H1 (cell line): ENCODE measurements around the gene OOSP4A.

ENCODE experiments used
- BCL11A ChIP-seq, 2 experiments: IDR thresholded peaks; one replicate each; pipeline ENCODE4 v1.6.1; 2011; ENCODE audit warnings: low read depth in 2 of 2, low read length in 2 of 2, mild to moderate bottlenecking in 2 of 2
- CTCF ChIP-seq, 3 experiments: IDR thresholded peaks; 1 replicate in 2 of 3; 2 replicates in 1 of 3; pipeline versions ENCODE4 v1.5.1 to v1.6.1; 2011; ENCODE audit warnings: low read length in 3 of 3, mild to moderate bottlenecking in 3 of 3, inconsistent platforms in 2 of 3, low read depth in 1 of 3, moderate library complexity in 1 of 3; ENCODE audit not compliant: insufficient read depth in 1 of 3; ENCODE audit errors: control extremely low read depth in 1 of 3
- HDAC6 ChIP-seq: IDR thresholded peaks from one replicate; pipeline ENCODE4 v1.7.1; 2012; ENCODE audit warnings: low read depth, mild to moderate bottlenecking, inconsistent platforms, low read length, moderate library complexity
- JUN ChIP-seq: IDR thresholded peaks from 2 replicates; pipeline ENCODE4 v1.6.1; 2011; ENCODE audit warnings: low read depth, mild to moderate bottlenecking, improper control_type of control experiment, low read length
- NANOG ChIP-seq: IDR thresholded peaks from 2 replicates; pipeline ENCODE4 v1.6.1; 2011; ENCODE audit warnings: low read length, low read depth, mild to moderate bottlenecking, inconsistent platforms; ENCODE audit not compliant: insufficient read depth, poor library complexity, severe bottlenecking
- POLR2A ChIP-seq, 2 experiments: IDR thresholded peaks; 1 replicate in 1 of 2; 2 replicates in 1 of 2; pipeline ENCODE4 v1.6.1; 2011; ENCODE audit warnings: low read depth in 2 of 2, low read length in 2 of 2, mild to moderate bottlenecking in 2 of 2; ENCODE audit errors: control extremely low read depth in 1 of 2
- RBBP5 ChIP-seq: IDR thresholded peaks from 2 replicates; pipeline ENCODE4 v1.7.1; 2012; ENCODE audit warnings: low read depth, mild to moderate bottlenecking, inconsistent platforms, low read length, moderate library complexity, borderline replicate concordance
- SAP30 ChIP-seq: fragments of 300-600 bp; sonication (generic); IDR thresholded peaks from 2 replicates; pipeline ENCODE4 v1.7.1; 2012; ENCODE audit warnings: low read length, moderate library complexity, mild to moderate bottlenecking, inconsistent platforms; ENCODE audit not compliant: insufficient read depth, insufficient replicate concordance
- TBP ChIP-seq: IDR thresholded peaks from 2 replicates; pipeline ENCODE4 v1.6.1; 2011; ENCODE audit warnings: low read depth, low read length, improper control_type of control experiment

GRCh38 chr11:60018058-60018457 is 54.2 kb downstream of the OOSP4A start:
- TF ChIP-seq POLR2A (IDR thresholded peaks at IDR 0.05; ENCODE audit: control extremely low read depth in 1 of 2, low read depth in 2 of 2, low read length in 2 of 2) (no peak), CTCF (IDR thresholded peaks at IDR 0.05; ENCODE audit: control extremely low read depth in 1 of 3, insufficient read depth in 1 of 3, low read depth in 1 of 3, low read length in 3 of 3) (no peak), JUN (no peak), HDAC6 (no peak), NANOG (no peak), TBP (no peak), BCL11A (IDR thresholded peaks at IDR 0.05; ENCODE audit: low read depth in 2 of 2, low read length in 2 of 2) (no peak), RBBP5 (no peak), SAP30 (no peak)
